ENCODE measurements around the gene GPR183. TPM values are rescaled to one million over a fixed set of nuclear protein-coding genes. Genes with fewer than 3 reads are reported as not detected.
"Not testable (repeated sequence)": the region's sequence is repeated elsewhere in the genome, so short reads cannot be mapped to it uniquely, and the experiment has no call there.

GPR183 gene
- total RNA-seq, 1 experiment from 2014 or later, result not detected

GRCh38 chr13:99249606-99250005 lies 57.6 kb downstream of the GPR183 start:
- not testable (repeated sequence) for DNase-seq (ENCODE audit: low spot score)

DNA sequence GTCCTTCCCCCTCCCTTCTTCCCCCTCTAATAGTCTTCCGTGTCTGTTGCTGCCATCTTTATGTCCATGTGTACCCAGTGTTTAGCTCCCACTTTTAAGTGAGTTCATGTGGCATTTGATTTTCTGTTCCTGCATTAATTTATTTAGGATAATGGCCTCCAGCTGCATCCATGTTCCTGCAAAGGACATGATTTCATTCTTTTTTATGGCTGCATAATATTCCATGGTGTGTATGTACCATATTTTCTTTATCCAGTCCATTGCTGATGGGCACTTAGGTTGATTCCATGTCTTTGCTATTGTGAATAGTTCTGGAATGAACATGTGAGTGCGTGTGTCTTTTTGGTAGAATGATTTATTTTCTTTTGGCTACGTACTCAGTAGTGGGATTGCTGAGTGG lies 58.0 kb downstream of the GPR183 start:
- DNase-seq (ENCODE audit: low spot score), result not testable (repeated sequence)

GRCh38 chr13:99246100-99246499 lies 61.1 kb downstream of the GPR183 start:
- no peak for DNase-seq (ENCODE audit: low spot score)

Small RNAs within 50 kb of the gene (small RNA-seq; reads per million reads assigned to genes)
- gene MIR623, result not detected

Other genes starting within 250 kb of the GPR183 start
- gene UBAC2, start 106.5 kb downstream of the GPR183 start, total RNA-seq (2014; rRNA removed; shearing (Covaris generic)), result 73.4 and 75.7 TPM in 2 replicates
- gene GPR18, start 49.0 kb downstream of the GPR183 start, total RNA-seq (2014; rRNA removed; shearing (Covaris generic)), result not detected in 2 replicates
- 75.7 and 81.9 TPM in 2 replicates for gene TM9SF2, start 194.1 kb upstream of the GPR183 start, total RNA-seq (2014; rRNA removed; shearing (Covaris generic))

All from HT-29 (cell line).